GM13976 (cell line): ENCODE measurements around the gene ENO1.

Experiments used
- DNase-seq: peaks from one replicate; pipeline ENCODE4 v3.0.0; 2012; ENCODE audit warnings: low spot score
- CTCF ChIP-seq: IDR thresholded peaks from 2 replicates; pipeline ENCODE4 v1.5.1; 2012; ENCODE audit warnings: borderline replicate concordance, mild to moderate bottlenecking; ENCODE audit not compliant: insufficient read depth; ENCODE audit errors: extremely low read depth, missing control alignments, control extremely low read depth
- in situ Hi-C: fragments of 300-500 bp; cut with MboI; formaldehyde crosslinking; loops from one replicate; pipeline ENCODE4 v1.12.0; 2022; ENCODE audit warnings: low sequenced_read_pairs, mixed read lengths, inconsistent platforms; ENCODE audit not compliant: unreplicated experiment

Gene ENO1

GRCh38 chr1:8854240-8854639 is 24.2 kb downstream of the ENO1 start:
- in situ Hi-C loops: loop anchor here (10.0 kb wide), 1 partner anchor 289 kb away; no protein-coding TSS in a partner anchor
- TF ChIP-seq CTCF: no peak
- no peak for DNase-seq

GRCh38 chr1:8851060-8851459 is 27.4 kb downstream of the ENO1 start:
- in situ Hi-C loops: loop anchor here (10.0 kb wide), 1 partner anchor 286 kb away; no protein-coding TSS in a partner anchor
- no peak for DNase-seq
- TF ChIP-seq CTCF: no peak

GRCh38 chr1:8848663-8849386 is 29.7 kb downstream of the ENO1 start:
- DNase-seq: peak; percentile 93
- in situ Hi-C loops: no loop called here
- TF ChIP-seq CTCF: peak; percentile 85

- TF ChIP-seq CTCF: no peak
- in situ Hi-C loops: no loop called here
- DNase-seq: no peak
These were observed 30.5 kb downstream of the ENO1 start for GRCh38 chr1:8847990-8848389.

GRCh38 chr1:8846263-8846662 is 32.2 kb downstream of the ENO1 start:
- no peak for DNase-seq
- TF ChIP-seq CTCF: no peak
- in situ Hi-C loops: no loop called here

GRCh38 chr1:8845104-8846097 is 33.1 kb downstream of the ENO1 start:
- TF ChIP-seq CTCF: no peak
- no peak for DNase-seq
- in situ Hi-C loops: no loop called here
